HepG2 (cell line): Measurements from ENCODE around the gene UBE2J1. TPM values are rescaled to one million over a fixed set of nuclear protein-coding genes. Genes with fewer than 3 reads are reported as not detected.

Source experiments
- ATAC-seq: fragments of 200-7000 bp; cut with Tn5 transposase; 3 replicates; pipeline ENCODE4 v1.9.1; 2020; ENCODE audit warnings: mild to moderate bottlenecking, moderate library complexity
- BruUV-seq: library from RNA; stranded (reverse); fragments of 400-500 nt; replicated peaks from 2 replicates; lab custom pipeline; 2021; lab: Mats Ljungman, UMichigan
- CTCF ChIA-PET: fragments of 300-600 bp; formaldehyde crosslinking; extraction: SDS; loops from one replicate; lab custom pipeline; 2021; ENCODE audit warnings: low total read pairs, inconsistent platforms, low intra/inter-chr PET ratio; lab: Yijun Ruan, JAX
- POLR2A ChIA-PET: fragments of 350-600 bp; sonication (Branson Sonifier 250); formaldehyde crosslinking; loops from one replicate; lab custom pipeline; 2020; ENCODE audit warnings: antibody characterized with exemption, inconsistent platforms; lab: Yijun Ruan, JAX
- DNase-seq: peaks from one replicate; pipeline ENCODE4 v3.0.0-alpha.2; 2015; ENCODE audit warnings: low spot score
- FAIRE-seq: peaks from 3 replicates; lab custom pipeline; 2011; peaks lifted over from hg19 to GRCh38; lab: Jason Lieb, UNC
- H2AFZ ChIP-seq: one replicate; pipeline ENCODE4 v1.6.1; 2011; ENCODE audit warnings: low read length, inconsistent platforms
- H3K27ac ChIP-seq: fragments of 300-600 bp; 3 replicates; pipeline ENCODE4 v1.8.0; 2011; ENCODE audit warnings: mixed run types, mild to moderate bottlenecking, mixed read lengths, low read length, inconsistent platforms; ENCODE audit not compliant: insufficient read depth; ENCODE audit errors: extremely low read length
- H3K27me3 ChIP-seq, 2 experiments: fragments of 200-600 bp in 1 of 2; 2 replicates in 1 of 2; 3 replicates in 1 of 2; pipeline versions ENCODE4 v1.6.0 to v1.8.0; 2011; ENCODE audit warnings: low read length in 2 of 2, mild to moderate bottlenecking in 2 of 2, moderate library complexity in 2 of 2, inconsistent platforms in 1 of 2; ENCODE audit not compliant: insufficient read depth in 2 of 2, control insufficient read depth in 1 of 2
- H3K36me3 ChIP-seq, 2 experiments: fragments of 200-600 bp in 1 of 2; replicated peaks in 1 of 2; 2 replicates in 1 of 2; 3 replicates in 1 of 2; pipeline versions ENCODE4 v1.5.1 to v1.8.0; 2011; ENCODE audit warnings: low read length in 2 of 2, inconsistent platforms in 1 of 2; ENCODE audit not compliant: insufficient read depth in 2 of 2, control insufficient read depth in 1 of 2
- H3K4me1 ChIP-seq: 2 replicates; pipeline ENCODE4 v1.5.1; 2012; ENCODE audit warnings: low read length, inconsistent platforms; ENCODE audit not compliant: insufficient read depth
- H3K4me2 ChIP-seq: 2 replicates; pipeline ENCODE4 v1.6.0; 2011; ENCODE audit warnings: low read depth, low read length, inconsistent platforms
- H3K4me3 ChIP-seq, 3 experiments: fragments of 200-600 bp in 1 of 3; sonication (generic), shearing (Covaris generic) in 1 of 3; replicated peaks in 1 of 3; 2 replicates each; pipeline ENCODE4 v1.5.1; 2011 to 2016; ENCODE audit warnings: low read length in 3 of 3, inconsistent platforms in 2 of 3, low read depth in 2 of 3, mild to moderate bottlenecking in 2 of 3, control low read depth in 1 of 3, mixed read lengths in 1 of 3; ENCODE audit not compliant: insufficient read depth in 1 of 3
- H3K79me2 ChIP-seq: one replicate; pipeline ENCODE4 v1.6.1; 2011; ENCODE audit warnings: low read length, inconsistent platforms; ENCODE audit not compliant: insufficient read depth
- H3K9ac ChIP-seq: 2 replicates; pipeline ENCODE4 v1.6.0; 2011; ENCODE audit warnings: mild to moderate bottlenecking, low read depth, low read length, inconsistent platforms; ENCODE audit not compliant: insufficient read depth
- H3K9me3 ChIP-seq: 2 replicates; pipeline ENCODE4 v1.5.1; 2012; ENCODE audit warnings: mild to moderate bottlenecking, low read length
- H4K20me1 ChIP-seq: 2 replicates; pipeline ENCODE4 v1.6.0; 2011; ENCODE audit warnings: inconsistent platforms, mild to moderate bottlenecking, low read length, moderate library complexity; ENCODE audit not compliant: insufficient read depth
- ELK4 ChIP-seq: sonication (generic); formaldehyde crosslinking; IDR thresholded peaks from 2 replicates; pipeline ENCODE4 v1.9.0; 2021; ENCODE audit warnings: missing genetic modification reagents, borderline replicate concordance
- HMG20B ChIP-seq: conservative IDR thresholded peaks from 2 replicates; pipeline ENCODE4 v1.6.1; 2016; ENCODE audit warnings: missing genetic modification reagents, missing compliant biosample characterization
- MAFF ChIP-seq: IDR thresholded peaks from 2 replicates; pipeline ENCODE4 v1.6.1; 2011; ENCODE audit warnings: low read depth, low read length, improper control_type of control experiment
- TFAP4 ChIP-seq: sonication (generic); IDR thresholded peaks from 2 replicates; pipeline ENCODE4 v1.6.1; 2016; ENCODE audit warnings: low read depth, borderline replicate concordance
- ZNF264 ChIP-seq: sonication (generic); formaldehyde crosslinking; IDR thresholded peaks from 2 replicates; pipeline ENCODE4 v1.4.0; 2020; ENCODE audit warnings: missing genetic modification reagents
- ZNF704 ChIP-seq: sonication (generic); formaldehyde crosslinking; IDR thresholded peaks from 2 replicates; pipeline ENCODE4 v1.8.1; 2023; ENCODE audit warnings: mild to moderate bottlenecking, inconsistent platforms, moderate library complexity, missing genetic modification reagents, borderline replicate concordance
- WGBS: methylation state at CpG from one replicate; pipeline ENCODE4 v1.1.6; 2017; ENCODE audit warnings: low lambda C conversion rate; 5-methylcytosine and 5-hydroxymethylcytosine counted together
- in situ Hi-C: cut with HindIII; loops from 2 replicates; pipeline ENCODE4 v1.10.0; 2017; ENCODE audit warnings: low pct_unique_long_range_greater_than_20kb; ENCODE audit not compliant: extremely low pct_ligation_motif_present
- intact Hi-C: fragments of 100-400 bp; cut with micrococcal nuclease; formaldehyde crosslinking; loops from one replicate; pipeline ENCODE4 v1.10.0; 2022; ENCODE audit not compliant: unreplicated experiment
- polyA plus RNA-seq, 8 experiments: library from polyadenylated mRNA; depleted of rRNA in 3 of 8; stranded (reverse) in 7 of 8; unstranded in 1 of 8; fragments of >200 nt; fragmentation: Illumina TruSeq in 4 of 8; extraction: Trizol in 4 of 8; gene quantifications; 2 replicates each; pipeline versions ENCODE4 v1.2.1 to v1.2.3, GENCODE V29; 2011 to 2016; ENCODE audit warnings: low read depth in 4 of 8, missing spikeins in 1 of 8, mixed read lengths in 1 of 8; ENCODE audit not compliant: insufficient read depth in 1 of 8
- total RNA-seq, 5 experiments: library from RNA; depleted of rRNA; stranded (reverse); fragments of >200 nt; fragmentation: Illumina TruSeq; extraction: Trizol; gene quantifications; 2 replicates each; pipeline ENCODE4 v1.2.3, GENCODE V29; 2016; ENCODE audit warnings: low read depth in 1 of 5

The UBE2J1 gene
- total and polyA plus RNA-seq, 2 of the 13 experiments (the other 11 are each of a cell fraction or from before 2014, with no cell fraction given): 19.3 to 24.6 TPM

GRCh38 chr6:89315249-89315885 lies 37.2 kb downstream of the UBE2J1 start, which contains the start of gene GABRR2:
Gene GABRR2, minus strand, starts transcription at chr6:89315299. Its CDS starts 134 bp downstream, at chr6:89315165.
- Histone ChIP-seq H4K20me1 (no peaks in the 10 kb centered on the region), H3K4me1 (peaks cover 17% of the 10 kb centered on the region), H3K9ac (no peak within 1 kb of the TSS), H3K36me3 (no peaks in the 10 kb centered on the region), H3K4me3 (no peak within 1 kb of the TSS), H2AFZ (no peak within 1 kb of the TSS), H3K27ac (no peak within 1 kb of the TSS), H3K27me3 (0 out of 5 replicates have a peak, but pooled peaks cover 0 to 4% of the 10 kb centered on the region in 2 experiments), H3K9me3 (0 out of 2 replicates have a peak, but pooled peaks cover 3% of the 10 kb centered on the region), H3K79me2 (no peaks in the 10 kb centered on the region), H3K4me2 (no peak within 1 kb of the TSS)
- no peak for DNase-seq
- CTCF ChIA-PET: no interaction called here
- no TSS peak for BruUV-seq
- in situ Hi-C loops (no loop called here), intact Hi-C loops (no loop called here)
- no peak for ATAC-seq
- POLR2A ChIA-PET: no interaction called here
- TF ChIP-seq MAFF (0 out of 2 replicates have a peak, but pooled peaks have one; percentile 1), ELK4 (CRISPR knock-in tag) (no peak)
- FAIRE-seq: no peak
- 81% methylated on average over 6 of the region's 6 CpGs for WGBS

GRCh38 chr6:89314692-89315091 lies 37.8 kb downstream of the UBE2J1 start:
- no peak overlapping the region for H3K27ac ChIP-seq
- FAIRE-seq: no peak
- no peak for ATAC-seq
- H3K4me1 ChIP-seq: peaks cover 18% of the 10 kb centered on the region
- no peaks in the 10 kb centered on the region for H3K9me3 ChIP-seq
- in situ Hi-C loops: loop anchor here (5.0 kb wide), 1 partner anchor 58 kb away; no protein-coding TSS in a partner anchor
- no peaks in the 10 kb centered on the region for H3K79me2 ChIP-seq
- TF ChIP-seq ZNF704 (CRISPR knock-in tag) (no peak), ZNF264 (CRISPR knock-in tag) (no peak), TFAP4 (no peak), HMG20B (CRISPR knock-in tag) (no peak)
- WGBS: 92% methylated on average over 7 of the region's 7 CpGs
- no peak for DNase-seq
- POLR2A ChIA-PET: no interaction called here
- H3K36me3 ChIP-seq: no peaks in the 10 kb centered on the region
- H4K20me1 ChIP-seq: no peaks in the 10 kb centered on the region
- CTCF ChIA-PET: no interaction called here
- 0 out of 5 replicates have a peak, but pooled peaks cover 0 to 4% of the 10 kb centered on the region in 2 experiments for H3K27me3 ChIP-seq
- no peak overlapping the region for H3K4me2 ChIP-seq
- H2AFZ ChIP-seq: no peak overlapping the region
- H3K9ac ChIP-seq: no peak overlapping the region
- H3K4me3 ChIP-seq: no peak overlapping the region
- intact Hi-C loops: no loop called here
- no TSS peak for BruUV-seq
